H1 (cell line): ENCODE data around the gene ITLN1. TPM values are rescaled to one million over a fixed set of nuclear protein-coding genes. Genes with fewer than 3 reads are reported as not detected.

Source experiments
- CTCF ChIA-PET: fragments of 300-600 bp; sonication (Branson Sonifier 250); formaldehyde crosslinking; loops from one replicate; lab custom pipeline; 2021; ENCODE audit not compliant: partially characterized antibody; lab: Charles Lee
- POLR2A ChIA-PET: fragments of 300-600 bp; sonication (Branson Sonifier 250); formaldehyde crosslinking; loops from one replicate; lab custom pipeline; 2021; ENCODE audit warnings: inconsistent platforms; ENCODE audit not compliant: partially characterized antibody; lab: Charles Lee
- DNase-seq, 2 experiments: peaks; one replicate each; pipeline versions ENCODE4 v3.0.0 to v3.0.0-alpha.2; 2010 to 2022; ENCODE audit warnings: low spot score in 2 of 2, low read depth in 1 of 2, mixed read lengths in 1 of 2
- FAIRE-seq: peaks from 2 replicates; lab custom pipeline; 2011; peaks lifted over from hg19 to GRCh38; lab: Jason Lieb, UNC
- H2AFZ ChIP-seq: 2 replicates; pipeline ENCODE4 v1.8.1; 2012; ENCODE audit warnings: low read length, inconsistent platforms
- H2AK5ac ChIP-seq: 2 replicates; pipeline ENCODE4 v1.6.1; 2013; ENCODE audit warnings: low read depth, low read length
- H2BK120ac ChIP-seq: replicated peaks from 2 replicates; pipeline ENCODE3; 2013; ENCODE audit warnings: low read depth, low read length, inconsistent platforms
- H2BK12ac ChIP-seq: 2 replicates; pipeline ENCODE4 v1.6.1; 2013; ENCODE audit warnings: low read depth, low read length
- H2BK15ac ChIP-seq: 2 replicates; pipeline ENCODE4 v1.6.1; 2013; ENCODE audit warnings: low read length
- H2BK20ac ChIP-seq: 2 replicates; pipeline ENCODE4 v1.6.1; 2013; ENCODE audit warnings: low read length
- H2BK5ac ChIP-seq: 2 replicates; pipeline ENCODE4 v1.6.1; 2013; ENCODE audit warnings: low read depth, low read length
- H3K14ac ChIP-seq: 2 replicates; pipeline ENCODE4 v1.6.1; 2013; ENCODE audit warnings: inconsistent platforms; ENCODE audit not compliant: insufficient read length
- H3K18ac ChIP-seq: 2 replicates; pipeline ENCODE4 v1.6.1; 2013; ENCODE audit warnings: low read length; ENCODE audit errors: extremely low read depth
- H3K23ac ChIP-seq: 2 replicates; pipeline ENCODE4 v1.6.1; 2013; ENCODE audit warnings: inconsistent platforms; ENCODE audit not compliant: insufficient read length
- H3K23me2 ChIP-seq: 2 replicates; pipeline ENCODE4 v1.6.1; 2013; ENCODE audit warnings: low read depth, low read length
- H3K27ac ChIP-seq: 2 replicates; pipeline ENCODE4 v1.6.1; 2011; ENCODE audit warnings: low read depth, low read length, inconsistent platforms
- H3K27me3 ChIP-seq, 4 experiments: replicated peaks in 1 of 4; 1 replicate in 1 of 4; 2 replicates in 3 of 4; pipeline versions ENCODE4 v1.6.1 to v1.8.1; 2011 to 2013; ENCODE audit warnings: low read length in 3 of 4, mild to moderate bottlenecking in 3 of 4, inconsistent platforms in 2 of 4, mixed read lengths in 2 of 4, moderate library complexity in 1 of 4; ENCODE audit not compliant: control insufficient read depth in 3 of 4, insufficient read depth in 3 of 4; ENCODE audit errors: extremely low read depth in 1 of 4
- H3K36me3 ChIP-seq, 4 experiments: 2 replicates each; pipeline versions ENCODE4 v1.6.1 to v1.8.1; 2011 to 2013; ENCODE audit warnings: mild to moderate bottlenecking in 4 of 4, low read length in 3 of 4, moderate library complexity in 2 of 4, control low read depth in 1 of 4, inconsistent platforms in 1 of 4; ENCODE audit not compliant: insufficient read depth in 4 of 4, control insufficient read depth in 2 of 4
- H3K4ac ChIP-seq: replicated peaks from 2 replicates; pipeline ENCODE3; 2013; ENCODE audit warnings: low read length, low read depth, mixed read lengths, inconsistent platforms; ENCODE audit not compliant: insufficient read length
- H3K4me1 ChIP-seq, 4 experiments: replicated peaks in 1 of 4; 1 replicate in 1 of 4; 2 replicates in 3 of 4; pipeline versions ENCODE4 v1.6.1 to v1.8.1; 2011 to 2013; ENCODE audit warnings: low read length in 3 of 4, inconsistent platforms in 2 of 4, mixed read lengths in 1 of 4; ENCODE audit not compliant: insufficient read depth in 4 of 4, control insufficient read depth in 3 of 4
- H3K4me2 ChIP-seq, 2 experiments: 2 replicates each; pipeline versions ENCODE4 v1.6.1 to v1.8.1; 2011 to 2013; ENCODE audit warnings: low read depth in 2 of 2, low read length in 2 of 2, control low read depth in 1 of 2, inconsistent platforms in 1 of 2, mild to moderate bottlenecking in 1 of 2; ENCODE audit not compliant: insufficient read depth in 1 of 2
- H3K4me3 ChIP-seq, 4 experiments: fragments of 200-600, 300-600 bp in 1 of 4; sonication (generic), shearing (Covaris generic), sonication (Bioruptor Twin) in 1 of 4; 2 replicates each; pipeline versions ENCODE4 v1.5.1 to v1.8.1; 2011 to 2016; ENCODE audit warnings: low read length in 4 of 4, low read depth in 3 of 4, control low read depth in 2 of 4, inconsistent platforms in 2 of 4, mild to moderate bottlenecking in 2 of 4, mixed read lengths in 1 of 4, moderate library complexity in 1 of 4; ENCODE audit not compliant: insufficient read depth in 2 of 4; ENCODE audit errors: extremely low read depth in 1 of 4
- H3K56ac ChIP-seq: replicated peaks from 2 replicates; pipeline ENCODE3; 2013; ENCODE audit warnings: low read depth, mild to moderate bottlenecking, mixed read lengths, low read length, inconsistent platforms; ENCODE audit not compliant: insufficient read length
- H3K79me1 ChIP-seq: 2 replicates; pipeline ENCODE4 v1.6.1; 2013; ENCODE audit warnings: low read depth, low read length, control low read depth
- H3K79me2 ChIP-seq, 2 experiments: 2 replicates each; pipeline versions ENCODE4 v1.6.1 to v1.8.1; 2012 to 2013; ENCODE audit warnings: low read length in 2 of 2, mild to moderate bottlenecking in 2 of 2, inconsistent platforms in 1 of 2; ENCODE audit not compliant: insufficient read depth in 2 of 2, control insufficient read depth in 1 of 2
- H3K9ac ChIP-seq, 4 experiments: replicated peaks in 1 of 4; 1 replicate in 1 of 4; 2 replicates in 3 of 4; pipeline versions ENCODE4 v1.6.1 to v1.8.1; 2011 to 2013; ENCODE audit warnings: low read depth in 3 of 4, low read length in 3 of 4, control low read depth in 2 of 4, mild to moderate bottlenecking in 2 of 4, moderate library complexity in 2 of 4, inconsistent platforms in 1 of 4; ENCODE audit errors: extremely low read depth in 1 of 4
- H3K9me3 ChIP-seq, 2 experiments: 2 replicates each; pipeline versions ENCODE4 v1.6.1 to v1.8.1; 2012 to 2013; ENCODE audit warnings: mild to moderate bottlenecking in 2 of 2, moderate library complexity in 2 of 2, control low read depth in 1 of 2, inconsistent platforms in 1 of 2, low read depth in 1 of 2, low read length in 1 of 2, mixed read lengths in 1 of 2; ENCODE audit not compliant: insufficient read depth in 2 of 2
- H4K20me1 ChIP-seq, 2 experiments: replicated peaks in 1 of 2; 2 replicates each; pipeline versions ENCODE3 to v1.8.1; 2011 to 2013; ENCODE audit warnings: inconsistent platforms in 2 of 2, low read length in 2 of 2, mild to moderate bottlenecking in 1 of 2; ENCODE audit not compliant: insufficient read depth in 2 of 2, control insufficient read depth in 1 of 2
- H4K5ac ChIP-seq: 2 replicates; pipeline ENCODE4 v1.6.1; 2013; ENCODE audit warnings: low read length, low read depth, mixed read lengths, inconsistent platforms; ENCODE audit not compliant: insufficient read length
- H4K8ac ChIP-seq: 2 replicates; pipeline ENCODE4 v1.8.0; 2013; ENCODE audit warnings: mild to moderate bottlenecking, moderate library complexity, low read length, inconsistent platforms; ENCODE audit not compliant: insufficient read depth; ENCODE audit errors: extremely low read depth
- H4K91ac ChIP-seq: replicated peaks from 2 replicates; pipeline ENCODE3; 2013; ENCODE audit warnings: low read length, mixed read lengths, inconsistent platforms; ENCODE audit not compliant: insufficient read length
- ASH2L ChIP-seq: fragments of 200-600, 300-600 bp; sonication (generic); IDR thresholded peaks from one replicate; pipeline ENCODE4 v1.7.1; 2017; ENCODE audit warnings: low read length
- BACH1 ChIP-seq: IDR thresholded peaks from 2 replicates; pipeline ENCODE4 v1.6.1; 2012; ENCODE audit warnings: low read length, improper control_type of control experiment
- GABPA ChIP-seq: IDR thresholded peaks from 2 replicates; pipeline ENCODE4 v1.6.1; 2011; ENCODE audit warnings: mild to moderate bottlenecking, low read length, moderate library complexity, borderline replicate concordance; ENCODE audit not compliant: insufficient read depth
- KDM4A ChIP-seq: IDR thresholded peaks from one replicate; pipeline ENCODE4 v1.7.1; 2012; ENCODE audit warnings: low read depth, mild to moderate bottlenecking, moderate library complexity, low read length, inconsistent platforms; ENCODE audit not compliant: severe bottlenecking
- KDM5A ChIP-seq: fragments of 200-600 bp; IDR thresholded peaks from 2 replicates; pipeline ENCODE4 v1.7.1; 2012; ENCODE audit warnings: mild to moderate bottlenecking, low read length, inconsistent platforms, mixed read lengths
- NANOG ChIP-seq: IDR thresholded peaks from 2 replicates; pipeline ENCODE4 v1.6.1; 2011; ENCODE audit warnings: low read length, low read depth, mild to moderate bottlenecking, inconsistent platforms; ENCODE audit not compliant: insufficient read depth, poor library complexity, severe bottlenecking
- PHF8 ChIP-seq: fragments of 200-600 bp; sonication (generic); conservative IDR thresholded peaks from 2 replicates; pipeline ENCODE4 v1.7.1; 2012; ENCODE audit warnings: low read depth, mild to moderate bottlenecking, inconsistent platforms, low read length, moderate library complexity
- RNF2 ChIP-seq: fragments of 200-900, 300-1000 bp; sonication (generic); IDR thresholded peaks from 2 replicates; pipeline ENCODE4 v1.7.1; 2016; ENCODE audit warnings: borderline replicate concordance, low read depth, mild to moderate bottlenecking, antibody characterized with exemption, low read length; ENCODE audit not compliant: poor library complexity, severe bottlenecking; ENCODE audit errors: missing control alignments
- SAP30 ChIP-seq: fragments of 300-600 bp; sonication (generic); IDR thresholded peaks from 2 replicates; pipeline ENCODE4 v1.7.1; 2012; ENCODE audit warnings: low read length, moderate library complexity, mild to moderate bottlenecking, inconsistent platforms; ENCODE audit not compliant: insufficient read depth, insufficient replicate concordance
- SIN3A ChIP-seq, 2 experiments: IDR thresholded peaks in 1 of 2; conservative IDR thresholded peaks in 1 of 2; 2 replicates each; pipeline ENCODE4 v1.6.1; 2011 to 2012; ENCODE audit warnings: low read length in 2 of 2, improper control_type of control experiment in 1 of 2, low read depth in 1 of 2, mild to moderate bottlenecking in 1 of 2
- SUZ12 ChIP-seq: fragments of 200-600 bp; sonication (generic); IDR thresholded peaks from 2 replicates; pipeline ENCODE4 v1.6.1; 2012; ENCODE audit warnings: mild to moderate bottlenecking, inconsistent platforms, low read length, moderate library complexity, mixed read lengths
- TAF1 ChIP-seq: IDR thresholded peaks from 2 replicates; pipeline ENCODE4 v1.6.1; 2011; ENCODE audit warnings: mild to moderate bottlenecking, low read depth, low read length
- TAF7 ChIP-seq: optimal IDR thresholded peaks from 2 replicates; pipeline ENCODE3; 2011; ENCODE audit warnings: low read depth, mild to moderate bottlenecking, inconsistent platforms, low read length, moderate library complexity, borderline replicate concordance
- YY1 ChIP-seq: IDR thresholded peaks from 2 replicates; pipeline ENCODE4 v1.6.1; 2011; ENCODE audit warnings: low read depth, mild to moderate bottlenecking, low read length
- WGBS, 2 experiments: shearing (Covaris generic) in 1 of 2; methylation state at CpG; one replicate each; pipeline versions ENCODE4 v1.1.6 to v1.1.7; 2013 to 2015; ENCODE audit warnings: low lambda C conversion rate in 2 of 2, mixed read lengths in 2 of 2, inconsistent platforms in 1 of 2, low coverage in 1 of 2, missing lambda C conversion rate in 1 of 2; ENCODE audit not compliant: insufficient replicate concordance in 2 of 2, insufficient coverage in 1 of 2, insufficient read length in 1 of 2; ENCODE audit errors: extremely low coverage in 1 of 2, missing lambda C conversion rate in 1 of 2; 5-methylcytosine and 5-hydroxymethylcytosine counted together
- polyA plus RNA-seq, 7 experiments: library from polyadenylated mRNA; depleted of rRNA in 3 of 7; stranded (reverse) in 5 of 7; unstranded in 2 of 7; fragments of >200 nt in 5 of 7; fragments of 200-250 nt in 2 of 7; gene quantifications; 1 replicate in 5 of 7; 2 replicates in 1 of 7; 4 replicates in 1 of 7; pipeline versions ENCODE4 v1.2.1 to v1.2.3, GENCODE V29; 2011 to 2013; ENCODE audit warnings: missing spikeins in 2 of 7, mixed read lengths in 2 of 7
- total RNA-seq: library from RNA; stranded (reverse); fragmentation: NEBNext Ultra II Directional; extraction: Animal tissue kit (Norgen Biotek cat#: 25700); gene quantifications from 2 replicates; pipeline ENCODE4 v1.2.1, GENCODE V29; 2021

The ITLN1 gene
- total and polyA plus RNA-seq, 2 of the 8 experiments (the other 6 are each of a cell fraction or from before 2014, with no cell fraction given) = not detected

GRCh38 chr1:160850541-160850940 is 34.4 kb downstream of the ITLN1 start:
- Histone ChIP-seq H3K4ac (no peak overlapping the region), H2AFZ (no peak overlapping the region), H3K79me2 (no peaks in the 10 kb centered on the region), H2BK5ac (no peak overlapping the region), H4K91ac (no peak overlapping the region), H4K20me1 (no peaks in the 10 kb centered on the region), H2BK15ac (no peak overlapping the region), H3K27ac (no peak overlapping the region), H3K14ac (no peak overlapping the region), H3K79me1 (no peaks in the 10 kb centered on the region), H3K23me2 (no peaks in the 10 kb centered on the region), H4K8ac (no peak overlapping the region), H2BK12ac (no peak overlapping the region), H3K18ac (no peak overlapping the region), H3K4me2 (no peak overlapping the region), H2BK120ac (no peak overlapping the region), H3K9ac (no peak overlapping the region), H3K27me3 (no peaks in the 10 kb centered on the region), H2BK20ac (no peak overlapping the region), H4K5ac (no peak overlapping the region), H3K36me3 (no peaks in the 10 kb centered on the region), H3K4me1 (no peaks in the 10 kb centered on the region), H3K56ac (no peak overlapping the region), H3K4me3 (no peak overlapping the region), H3K23ac (no peak overlapping the region), H2AK5ac (no peak overlapping the region), H3K9me3 (no peaks in the 10 kb centered on the region)
- FAIRE-seq (no peak), DNase-seq (no peak)
- CTCF ChIA-PET = interaction anchor here (0.8 to 1.5 kb wide), 12 partner anchors 8 to 232 kb away, joined by 3 to 4 read pairs (median 3); no protein-coding TSS in a partner anchor
- WGBS, 2 experiments = 92% methylated on average over 5 of the region's 5 CpGs; no CpG with 5 or more reads in 1 of the 2 experiments
- POLR2A ChIA-PET = no interaction called here
- TF ChIP-seq ASH2L = no peak
- no peak for TF ChIP-seq TAF1
- TF ChIP-seq GABPA = no peak
- no peak for TF ChIP-seq KDM5A
- TF ChIP-seq PHF8 = no peak
- no peak for TF ChIP-seq BACH1
- no peak for TF ChIP-seq SUZ12
- no peak for TF ChIP-seq KDM4A
- no peak for TF ChIP-seq SIN3A (conservative IDR thresholded peaks at IDR 0.05 in 1 of 2, IDR thresholded peaks at IDR 0.05 in 1 of 2; ENCODE audit: low read depth in 1 of 2, low read length in 2 of 2)
- no peak for TF ChIP-seq YY1
- no peak for TF ChIP-seq RNF2
- TF ChIP-seq NANOG = no peak
- no peak for TF ChIP-seq SAP30
- no peak for TF ChIP-seq TAF7
